ENCODE data around the gene PTP4A1. TPM values are rescaled to one million over a fixed set of nuclear protein-coding genes. Genes with fewer than 3 reads are reported as not detected.

PTP4A1 gene
- total and polyA plus RNA-seq, 2 of the 13 experiments (the other 11 are each of a cell fraction or from before 2014, with no cell fraction given), result 141 to 376 TPM

- TF ChIP-seq ZBTB14 (CRISPR knock-in tag; IDR thresholded peaks at IDR 0.05), result no peak
- peak; percentile 48; the same call in 1 of the 2 replicates for TF ChIP-seq ZFP91 (CRISPR knock-in tag; IDR thresholded peaks at IDR 0.05; ENCODE audit: borderline replicate concordance)
- 0 out of 2 replicates have a peak, but pooled peaks have one; percentile 59 for TF ChIP-seq ZNF274 (CRISPR knock-in tag; IDR thresholded peaks at IDR 0.05)
- TF ChIP-seq ZNF580 (CRISPR knock-in tag; IDR thresholded peaks at IDR 0.05; ENCODE audit: borderline replicate concordance, low read depth), result peak; percentile 85; the same call in 1 of the 2 replicates
- no peak for TF ChIP-seq GTF3A (CRISPR knock-in tag; conservative IDR thresholded peaks at IDR 0.05)
- TF ChIP-seq CEBPB (IDR thresholded peaks at IDR 0.05; ENCODE audit: borderline replicate concordance, low read depth, low read length), result no peak
- no peak for TF ChIP-seq BCLAF1 (IDR thresholded peaks at IDR 0.05)
- no peak for TF ChIP-seq RORA (CRISPR knock-in tag; IDR thresholded peaks at IDR 0.05)
- no peak for TF ChIP-seq POGK (CRISPR knock-in tag; conservative IDR thresholded peaks at IDR 0.05)
- TF ChIP-seq ZNF83 (CRISPR knock-in tag; IDR thresholded peaks at IDR 0.05; ENCODE audit: borderline replicate concordance), result no peak
- TF ChIP-seq MEF2D (CRISPR knock-in tag; IDR thresholded peaks at IDR 0.05), result peak; percentile 55; the same call in 1 of the 2 replicates
- no peak for TF ChIP-seq ZNF564 (CRISPR knock-in tag; IDR thresholded peaks at IDR 0.05)
- no peak for TF ChIP-seq BHLHE40 (IDR thresholded peaks at IDR 0.05; ENCODE audit: low read length)
- no peak for TF ChIP-seq FLYWCH1 (CRISPR knock-in tag; IDR thresholded peaks at IDR 0.05)
- TF ChIP-seq MAF1 (CRISPR knock-in tag; IDR thresholded peaks at IDR 0.05; ENCODE audit: borderline replicate concordance), result no peak
Measured at GRCh38 chr6:63598049-63599036, 26.1 kb downstream of the PTP4A1 start (continued).
